ENCODE data around the gene SUSD5.

- TF ChIP-seq, protein P1, sequence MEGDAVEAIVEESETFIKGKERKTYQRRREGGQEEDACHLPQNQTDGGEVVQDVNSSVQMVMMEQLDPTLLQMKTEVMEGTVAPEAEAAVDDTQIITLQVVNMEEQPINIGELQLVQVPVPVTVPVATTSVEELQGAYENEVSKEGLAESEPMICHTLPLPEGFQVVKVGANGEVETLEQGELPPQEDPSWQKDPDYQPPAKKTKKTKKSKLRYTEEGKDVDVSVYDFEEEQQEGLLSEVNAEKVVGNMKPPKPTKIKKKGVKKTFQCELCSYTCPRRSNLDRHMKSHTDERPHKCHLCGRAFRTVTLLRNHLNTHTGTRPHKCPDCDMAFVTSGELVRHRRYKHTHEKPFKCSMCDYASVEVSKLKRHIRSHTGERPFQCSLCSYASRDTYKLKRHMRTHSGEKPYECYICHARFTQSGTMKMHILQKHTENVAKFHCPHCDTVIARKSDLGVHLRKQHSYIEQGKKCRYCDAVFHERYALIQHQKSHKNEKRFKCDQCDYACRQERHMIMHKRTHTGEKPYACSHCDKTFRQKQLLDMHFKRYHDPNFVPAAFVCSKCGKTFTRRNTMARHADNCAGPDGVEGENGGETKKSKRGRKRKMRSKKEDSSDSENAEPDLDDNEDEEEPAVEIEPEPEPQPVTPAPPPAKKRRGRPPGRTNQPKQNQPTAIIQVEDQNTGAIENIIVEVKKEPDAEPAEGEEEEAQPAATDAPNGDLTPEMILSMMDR (IDR thresholded peaks at IDR 0.05), result no peak
- TF ChIP-seq POLR2A (IDR thresholded peaks at IDR 0.05), result no peak
These were observed 104.0 kb downstream of the SUSD5 start for GRCh38 chr3:33114622-33115023.

Data from adrenal gland (tissue), 5 donors.